ENCODE results near the gene C12orf50. TPM values are rescaled to one million over a fixed set of nuclear protein-coding genes. Genes with fewer than 3 reads are reported as not detected.

C12orf50 gene
- total and polyA plus RNA-seq, 2 experiments from 2014 or later, result not detected

DNA sequence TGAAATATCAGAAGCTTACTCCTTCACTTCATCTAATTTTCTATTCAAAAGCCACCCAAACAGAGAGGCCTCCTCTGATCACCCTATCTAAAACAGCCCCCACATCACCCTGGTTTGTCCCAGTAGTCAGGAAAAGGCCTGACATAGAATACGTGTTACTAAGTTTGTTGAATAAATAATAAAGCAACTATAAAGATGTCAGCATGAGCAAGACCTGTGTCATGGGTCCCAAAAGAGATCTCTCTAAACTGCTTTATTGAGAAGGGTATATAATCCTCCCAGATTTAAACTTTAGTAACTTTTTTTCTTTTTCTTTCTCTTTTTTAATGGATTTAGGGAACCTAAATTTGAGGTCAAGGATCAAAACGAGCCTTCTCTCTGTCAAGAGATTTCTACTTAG lies 27.4 kb upstream of the C12orf50 start:
- DNase-seq (ENCODE audit: low spot score), result no peak
- Histone ChIP-seq H3K36me3 (replicated peaks; ENCODE audit: insufficient read depth, low read depth) (no peaks in the 10 kb centered on the region), H3K9me2 (replicated peaks; ENCODE audit: insufficient read depth) (no peaks in the 10 kb centered on the region), H3K9me3 (ENCODE audit: low read depth) (no peaks in the 10 kb centered on the region), H3K79me2 (no peaks in the 10 kb centered on the region), H3K27ac (no peak overlapping the region), H4K20me1 (ENCODE audit: insufficient read depth, poor library complexity, severe bottlenecking) (no peaks in the 10 kb centered on the region), H3K4me3 (no peak overlapping the region), H2AFZ (no peak overlapping the region), H3K4me2 (no peak overlapping the region), H3K27me3 (no peaks in the 10 kb centered on the region), H3K4me1 (ENCODE audit: insufficient read depth) (no peaks in the 10 kb centered on the region)
- TF ChIP-seq EZH2 (IDR thresholded peaks at IDR 0.05; ENCODE audit: borderline replicate concordance), result no peak
- TF ChIP-seq EZH2phosphoT487 (IDR thresholded peaks at IDR 0.05; ENCODE audit: low read depth, severe bottlenecking, unreplicated experiment), result no peak
- no peak for TF ChIP-seq CTCF (IDR thresholded peaks at IDR 0.05; ENCODE audit: poor library complexity)
- WGBS (ENCODE audit: low lambda C conversion rate, missing lambda C conversion rate), result 89% methylated on average over 2 of the region's 2 CpGs

- Histone ChIP-seq H3K79me2 (no peaks in the 10 kb centered on the region), H3K4me2 (no peak overlapping the region), H3K9me3 (ENCODE audit: low read depth) (no peaks in the 10 kb centered on the region), H2AFZ (no peak overlapping the region), H3K36me3 (replicated peaks; ENCODE audit: insufficient read depth, low read depth) (no peaks in the 10 kb centered on the region), H3K27me3 (no peaks in the 10 kb centered on the region), H4K20me1 (ENCODE audit: insufficient read depth, poor library complexity, severe bottlenecking) (peaks cover 7% of the 10 kb centered on the region), H3K27ac (no peak overlapping the region), H3K9me2 (replicated peaks; ENCODE audit: insufficient read depth) (no peaks in the 10 kb centered on the region), H3K4me1 (ENCODE audit: insufficient read depth) (no peaks in the 10 kb centered on the region), H3K4me3 (no peak overlapping the region)
- peak; percentile 42 for DNase-seq (ENCODE audit: low spot score)
- 95% methylated on average over 1 of the region's 1 CpG for WGBS (ENCODE audit: low lambda C conversion rate, missing lambda C conversion rate)
- peak; percentile 52 for TF ChIP-seq CTCF (IDR thresholded peaks at IDR 0.05; ENCODE audit: poor library complexity)
- TF ChIP-seq EZH2 (IDR thresholded peaks at IDR 0.05; ENCODE audit: borderline replicate concordance), result no peak
- TF ChIP-seq EZH2phosphoT487 (IDR thresholded peaks at IDR 0.05; ENCODE audit: low read depth, severe bottlenecking, unreplicated experiment), result no peak
These were observed 23.5 kb upstream of the C12orf50 start for GRCh38 chr12:88052686-88053085.

GRCh38 chr12:88044035-88044434 lies 14.8 kb upstream of the C12orf50 start:
- H3K79me2 ChIP-seq, result peaks cover 30% of the 10 kb centered on the region
- H2AFZ ChIP-seq, result no peak overlapping the region
- no peaks in the 10 kb centered on the region for H3K4me1 ChIP-seq (ENCODE audit: insufficient read depth)
- H3K36me3 ChIP-seq (replicated peaks; ENCODE audit: insufficient read depth, low read depth), result no peaks in the 10 kb centered on the region
- no peaks in the 10 kb centered on the region for H3K9me3 ChIP-seq (ENCODE audit: low read depth)
- no peak for DNase-seq (ENCODE audit: low spot score)
- no peak overlapping the region for H3K4me2 ChIP-seq
- H3K27me3 ChIP-seq, result no peaks in the 10 kb centered on the region
- peaks cover 7% of the 10 kb centered on the region for H4K20me1 ChIP-seq (ENCODE audit: insufficient read depth, poor library complexity, severe bottlenecking)
- no peaks in the 10 kb centered on the region for H3K9me2 ChIP-seq (replicated peaks; ENCODE audit: insufficient read depth)
- no peak overlapping the region for H3K27ac ChIP-seq
- WGBS (ENCODE audit: low lambda C conversion rate, missing lambda C conversion rate), result 96% methylated on average over 5 of the region's 5 CpGs
- H3K4me3 ChIP-seq, result no peak overlapping the region
- no peak for TF ChIP-seq EZH2 (IDR thresholded peaks at IDR 0.05; ENCODE audit: borderline replicate concordance)
- no peak for TF ChIP-seq CTCF (IDR thresholded peaks at IDR 0.05; ENCODE audit: poor library complexity)
- TF ChIP-seq EZH2phosphoT487 (IDR thresholded peaks at IDR 0.05; ENCODE audit: low read depth, severe bottlenecking, unreplicated experiment), result no peak

- Histone ChIP-seq H3K36me3 (replicated peaks; ENCODE audit: insufficient read depth, low read depth) (no peaks in the 10 kb centered on the region), H3K4me3 (no peak overlapping the region), H3K27me3 (no peaks in the 10 kb centered on the region), H3K27ac (no peak overlapping the region), H3K79me2 (peaks cover 63% of the 10 kb centered on the region), H3K9me3 (ENCODE audit: low read depth) (no peaks in the 10 kb centered on the region), H3K9me2 (replicated peaks; ENCODE audit: insufficient read depth) (no peaks in the 10 kb centered on the region), H2AFZ (no peak overlapping the region), H3K4me2 (peak overlapping the region; percentile 83), H3K4me1 (ENCODE audit: insufficient read depth) (peaks cover 21% of the 10 kb centered on the region), H4K20me1 (ENCODE audit: insufficient read depth, poor library complexity, severe bottlenecking) (peaks cover 8% of the 10 kb centered on the region)
- WGBS (ENCODE audit: low lambda C conversion rate, missing lambda C conversion rate), result 60% methylated on average over 1 of the region's 1 CpG
- TF ChIP-seq EZH2 (IDR thresholded peaks at IDR 0.05; ENCODE audit: borderline replicate concordance) (no peak), EZH2phosphoT487 (IDR thresholded peaks at IDR 0.05; ENCODE audit: low read depth, severe bottlenecking, unreplicated experiment) (no peak), CTCF (IDR thresholded peaks at IDR 0.05; ENCODE audit: poor library complexity) (no peak)
- DNase-seq (ENCODE audit: low spot score), result no peak
These were observed 8.6 kb upstream of the C12orf50 start for GRCh38 chr12:88037770-88038169.
